SU-DHL-6 (cell line): ENCODE results near the gene FEM1C.

Experiments
- CTCF ChIP-seq: fragments of 200-600 bp; sonication (generic); IDR thresholded peaks from one replicate; pipeline ENCODE4 v1.5.1; 2017; ENCODE audit warnings: antibody characterized with exemption, mild to moderate bottlenecking, low read length, moderate library complexity; ENCODE audit not compliant: insufficient read depth, poor library complexity, severe bottlenecking
- EZH2phosphoT487 ChIP-seq: fragments of 200-600 bp; sonication (generic), shearing (Covaris generic); conservative IDR thresholded peaks from 2 replicates; pipeline ENCODE4 v1.6.1; 2018; ENCODE audit warnings: mild to moderate bottlenecking, antibody characterized with exemption, low read length, moderate library complexity, mixed read lengths

DNA sequence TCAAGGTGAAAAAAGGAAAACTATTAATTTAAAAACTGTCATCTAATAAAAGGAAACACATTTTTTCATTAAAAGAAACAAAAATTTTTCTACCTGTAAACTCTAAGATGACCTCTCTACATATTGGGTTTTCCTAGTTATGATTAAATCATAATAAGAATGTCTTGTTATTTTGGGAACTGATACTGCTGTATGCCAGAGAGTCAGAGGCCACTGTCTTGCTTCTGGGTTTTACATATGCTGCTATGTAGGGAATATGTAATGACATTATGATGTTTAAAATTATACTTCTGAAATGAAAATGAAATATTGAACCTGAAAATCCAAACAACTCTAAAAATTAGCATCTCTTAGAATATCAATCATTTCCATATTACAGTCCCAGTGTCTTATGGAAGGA is 63.7 kb downstream of the FEM1C start:
- no peak for TF ChIP-seq CTCF
- TF ChIP-seq EZH2phosphoT487, result no peak
